CMK (cell line): ENCODE measurements around the gene RAP2A.
A peak's percentile ranks its signal among the peaks of the same experiment; 100 is the strongest.

Source experiments
- DNase-seq: peaks from one replicate; pipeline ENCODE4 v3.0.0-alpha.2; 2010; ENCODE audit warnings: low read depth

Gene RAP2A

DNA sequence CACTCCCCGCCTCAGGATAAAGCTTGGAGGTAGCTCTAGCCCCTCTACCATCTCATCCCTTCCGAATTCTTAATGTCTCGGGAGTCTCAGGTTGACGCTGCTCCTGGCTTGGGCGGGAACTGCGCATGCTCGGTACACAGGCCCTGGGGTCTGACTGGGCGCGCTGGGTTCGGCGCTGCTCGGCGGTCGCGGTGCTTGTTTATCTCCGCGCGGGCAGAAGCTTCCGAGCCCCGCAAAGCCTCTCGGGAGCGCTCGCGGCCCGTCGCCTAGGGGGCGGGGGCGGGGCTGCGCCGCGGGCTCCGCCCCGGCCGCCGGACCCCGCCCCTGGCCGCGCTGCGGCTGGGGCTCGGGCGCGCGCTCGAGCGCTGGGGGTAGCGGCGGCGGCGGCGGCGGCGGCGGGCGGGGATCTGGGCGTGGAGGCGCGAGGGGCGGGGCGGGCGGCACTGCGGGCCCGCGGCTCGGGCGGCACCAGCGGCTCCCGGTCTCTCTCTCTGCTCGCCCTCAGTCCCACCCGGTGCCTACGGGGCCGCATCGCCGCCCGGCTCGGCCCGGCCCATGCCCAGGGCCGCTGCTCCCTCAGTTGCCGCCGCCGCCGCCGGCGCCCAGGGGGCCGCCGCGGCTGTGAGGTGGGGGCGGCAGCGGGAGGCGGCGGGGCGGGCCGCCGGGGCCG, at the start of gene RAP2A:
Gene RAP2A, plus strand, starts transcription at position 443 of the 670 bp plus-strand sequence. CDS start 302 bp downstream, outside the sequence.
- DNase-seq: peak; percentile 92

DNA sequence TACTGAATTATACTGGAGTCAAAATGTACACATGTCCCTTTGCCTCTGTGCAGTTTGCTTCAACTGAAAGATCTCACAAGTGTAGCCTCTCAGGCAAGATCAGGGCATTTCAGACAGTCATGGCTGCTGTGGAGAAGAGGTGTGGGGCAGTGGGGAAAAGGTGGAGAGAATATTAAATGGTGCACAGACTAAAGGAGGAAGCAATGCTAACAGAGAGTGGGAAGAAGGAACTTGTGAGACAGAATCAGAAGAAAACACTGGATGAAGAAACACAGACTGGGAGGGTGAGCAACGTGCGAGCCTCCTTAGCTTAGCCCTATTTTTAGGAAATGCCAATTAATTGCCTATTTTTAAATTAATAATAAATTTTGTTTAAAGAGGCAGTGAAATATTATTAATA, 49.6 kb upstream of the RAP2A start:
- DNase-seq: no peak

DNA sequence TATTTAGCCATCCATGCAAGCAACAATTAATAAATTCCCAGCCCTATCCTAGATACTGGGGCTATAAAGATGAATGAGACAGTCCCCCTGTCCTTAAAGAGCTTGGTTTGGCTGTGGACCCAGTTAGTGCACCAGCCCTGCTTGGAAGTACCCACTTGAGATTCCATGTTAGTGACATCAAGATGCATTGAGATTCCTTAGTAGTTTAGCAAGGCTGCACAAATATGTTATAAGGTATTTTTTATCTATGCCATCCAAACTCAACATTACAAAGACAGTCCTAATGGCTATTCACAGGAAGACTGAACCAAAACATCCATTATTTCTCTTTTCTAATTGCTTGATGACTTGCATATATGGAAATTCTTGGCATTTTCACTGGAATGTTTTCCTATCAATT, 48.8 kb upstream of the RAP2A start:
- DNase-seq: no peak

DNA sequence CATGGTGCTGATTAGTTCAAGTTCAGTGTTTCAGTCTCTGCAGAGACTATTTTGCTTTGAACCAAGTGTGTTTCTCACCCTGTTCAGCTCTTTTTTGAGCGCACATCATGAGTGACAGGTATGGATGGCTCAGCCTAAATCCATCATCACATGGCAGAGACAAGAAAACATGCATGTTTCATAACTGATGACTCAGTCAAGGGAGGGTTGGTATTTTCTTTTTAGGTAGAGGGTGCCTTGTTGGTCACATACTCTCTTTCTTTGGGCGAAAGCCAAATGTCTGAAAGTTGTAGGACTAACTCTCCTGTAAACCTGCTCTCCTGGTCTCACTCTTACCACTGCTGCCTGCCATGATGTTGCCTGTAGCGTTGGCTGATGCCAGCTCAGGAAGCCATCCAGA, 48.1 kb upstream of the RAP2A start:
- DNase-seq: no peak

DNA sequence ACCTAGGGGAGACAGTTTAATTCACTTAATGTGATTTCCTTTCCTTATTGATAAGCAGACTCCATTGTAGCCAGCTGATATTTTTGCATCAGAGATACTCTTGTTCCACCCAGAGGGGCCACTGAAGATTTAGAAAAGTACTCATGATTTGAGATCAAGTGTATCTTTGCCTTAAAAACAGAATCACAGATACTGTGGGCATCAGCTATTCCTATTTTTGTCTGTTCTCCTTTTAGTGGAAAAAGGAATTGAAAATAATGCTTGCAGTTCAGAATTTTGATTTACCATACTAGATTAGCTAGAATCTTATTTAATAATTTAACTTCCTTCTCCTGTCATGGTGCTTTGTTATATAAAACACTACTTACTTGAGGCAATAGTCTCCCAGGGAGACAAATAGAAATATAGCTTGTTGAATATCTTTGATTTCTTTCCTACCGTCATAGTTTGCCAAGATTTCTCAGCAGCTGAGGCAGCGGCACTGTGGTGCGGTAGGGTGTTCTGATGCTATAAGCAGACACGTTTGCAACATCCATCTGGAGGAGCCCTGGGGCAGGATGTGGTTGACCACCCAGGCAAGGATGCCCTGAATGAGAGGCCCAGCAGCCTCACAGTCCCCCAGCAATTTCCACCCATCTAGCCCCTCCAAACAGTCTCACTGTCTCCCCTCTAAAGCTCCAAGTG, 47.0 kb upstream of the RAP2A start:
- DNase-seq: peak; percentile 22

DNA sequence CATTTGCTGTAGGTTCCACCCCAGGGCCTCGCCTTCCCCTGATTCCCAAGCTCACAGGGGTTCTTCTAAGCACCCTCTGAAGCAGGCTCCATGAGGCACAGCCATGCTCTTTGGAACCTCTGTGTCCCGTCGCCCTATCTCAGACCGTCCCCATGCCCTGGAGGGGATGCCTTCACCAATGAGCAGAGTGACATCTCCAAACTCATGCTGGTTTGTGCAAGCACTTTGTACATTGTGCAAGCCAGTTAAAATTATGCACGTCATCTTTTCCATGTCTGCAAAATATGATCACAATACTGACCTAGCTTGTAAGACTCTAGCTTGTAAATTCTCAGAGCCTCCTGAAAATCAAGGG, 46.5 kb upstream of the RAP2A start:
- DNase-seq: no peak

DNA sequence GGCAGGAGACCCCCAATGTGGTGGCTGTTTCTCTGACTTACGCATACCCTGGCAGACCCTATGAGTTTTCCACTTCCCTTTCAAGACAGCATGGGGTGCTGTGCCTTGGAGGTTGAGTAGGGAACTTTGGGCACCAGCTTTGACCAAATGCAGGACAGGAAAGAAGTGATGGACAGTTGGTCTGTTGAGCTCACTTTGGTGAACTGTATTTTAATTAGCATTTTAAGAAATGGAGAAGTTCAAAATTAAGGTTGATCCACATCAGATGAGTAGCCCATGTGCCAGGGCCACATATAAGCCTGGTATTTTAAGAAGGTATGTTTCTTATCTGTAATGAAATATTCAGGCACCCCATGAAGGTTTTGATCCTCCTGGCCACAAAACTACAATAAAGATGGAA, 46.1 kb upstream of the RAP2A start:
- DNase-seq: no peak

DNA sequence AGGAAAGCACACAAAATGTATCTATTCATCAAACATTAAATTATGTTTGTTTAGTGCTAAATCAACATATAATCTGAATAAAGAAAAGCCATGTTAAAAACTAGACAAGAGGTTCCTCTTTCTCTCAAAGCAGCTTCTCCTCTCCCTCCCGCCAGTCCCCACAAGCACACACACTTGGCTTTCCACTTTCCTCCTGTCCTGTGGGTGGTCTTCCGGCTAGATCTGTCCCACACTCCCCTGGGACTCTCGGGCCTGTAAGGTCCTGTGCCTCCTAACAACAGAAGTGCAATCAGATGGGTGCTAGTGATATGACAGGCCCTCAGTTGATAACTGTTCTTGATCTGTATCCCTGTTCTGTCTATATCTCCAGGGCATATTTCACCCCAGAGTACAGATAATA, 45.6 kb upstream of the RAP2A start:
- DNase-seq: no peak

DNA sequence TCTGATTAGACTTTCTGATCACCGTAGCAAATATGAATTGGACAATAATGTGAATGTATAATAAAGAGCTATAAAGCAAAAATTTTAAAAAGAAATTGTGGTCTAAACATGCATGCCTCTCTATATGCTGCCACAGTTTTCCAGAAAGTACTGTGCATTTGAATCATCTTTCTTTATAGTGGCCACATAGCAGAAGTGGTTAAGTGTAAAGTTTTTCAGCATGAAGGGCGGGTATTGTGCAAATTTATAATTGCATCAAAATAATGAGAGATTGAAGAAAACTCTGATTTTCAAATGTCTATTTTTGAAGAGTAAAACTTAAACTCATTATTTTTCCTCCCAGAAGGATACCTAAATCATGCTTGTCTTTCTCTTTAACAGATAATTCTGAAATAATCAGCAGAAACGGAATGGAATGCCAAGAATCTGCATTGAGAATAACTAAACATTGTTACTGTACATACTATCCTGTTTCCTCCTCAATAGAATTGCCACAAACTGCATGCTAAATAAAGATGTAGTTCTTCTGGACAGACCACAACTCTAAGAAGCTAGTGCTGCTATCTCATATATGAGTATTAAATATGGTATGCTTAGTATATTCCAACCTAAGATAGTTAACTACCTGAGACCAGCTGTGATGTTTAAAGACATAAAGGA, 42.9 kb upstream of the RAP2A start:
- no peak for DNase-seq

DNA sequence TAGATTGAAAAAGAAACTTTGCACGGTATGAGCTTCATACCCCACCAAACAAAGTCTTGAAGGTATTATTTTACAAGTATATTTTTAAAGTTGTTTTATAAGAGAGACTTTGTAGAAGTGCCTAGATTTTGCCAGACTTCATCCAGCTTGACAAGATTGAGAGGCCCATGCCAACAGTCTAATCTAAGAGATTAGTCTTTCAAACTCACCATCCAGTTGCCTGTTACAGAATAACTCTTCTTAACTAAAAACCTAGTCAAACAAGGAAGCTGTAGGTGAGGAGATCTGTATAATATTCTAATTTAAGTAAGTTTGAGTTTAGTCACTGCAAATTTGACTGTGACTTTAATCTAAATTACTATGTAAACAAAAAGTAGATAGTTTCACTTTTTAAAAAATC, 41.9 kb upstream of the RAP2A start:
- no peak for DNase-seq

DNA sequence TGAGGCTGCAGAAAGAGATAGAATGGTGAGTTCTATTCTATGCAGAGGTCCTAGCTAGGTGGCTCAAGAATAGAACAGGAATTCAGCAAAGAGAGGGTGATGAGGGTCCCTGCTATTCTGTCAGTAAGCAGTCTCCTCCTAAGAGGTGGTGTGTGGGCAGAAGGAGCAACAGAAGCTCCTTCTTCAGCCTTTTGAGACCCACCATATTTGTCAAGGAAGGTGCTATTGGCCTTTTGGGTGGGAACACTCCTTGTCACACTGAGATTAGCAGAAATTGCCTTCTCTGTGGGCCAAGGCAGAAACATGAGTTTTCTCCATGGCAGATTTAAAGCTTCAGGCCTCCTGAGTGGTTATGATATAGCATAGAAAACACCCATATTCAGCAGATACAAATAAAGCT, 39.4 kb upstream of the RAP2A start:
- DNase-seq: no peak

DNA sequence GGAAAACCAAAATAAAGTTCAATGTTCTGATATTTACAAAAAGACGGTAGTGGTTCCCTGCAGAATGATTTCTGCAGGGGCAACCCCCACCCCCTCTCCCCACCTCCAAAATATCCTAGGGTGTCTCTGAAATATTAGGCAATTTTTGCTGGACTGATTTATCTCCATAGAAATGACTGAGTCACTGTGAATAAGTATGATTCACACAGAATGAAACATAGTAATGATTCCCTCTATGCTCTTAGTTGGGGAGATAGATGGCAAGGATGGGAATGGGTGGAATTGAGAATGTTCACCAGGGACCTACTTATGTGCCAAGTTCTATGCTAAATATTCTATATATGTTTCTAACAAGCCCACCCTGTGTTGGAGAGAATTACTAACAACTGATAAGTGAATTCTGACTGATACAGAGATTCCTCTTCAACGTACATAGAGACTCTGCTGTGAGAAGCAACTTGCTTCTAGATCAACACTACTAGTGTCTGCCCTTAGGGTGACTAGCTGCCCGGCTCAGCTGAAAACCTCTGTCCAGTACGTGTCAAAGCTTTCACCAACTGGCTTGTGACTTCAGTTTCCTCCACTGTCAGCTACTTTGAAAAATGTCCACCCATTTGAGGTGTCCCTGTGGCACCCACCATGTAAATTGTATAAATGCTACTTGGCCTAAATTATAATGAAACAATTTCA, 38.4 kb upstream of the RAP2A start:
- DNase-seq: no peak

DNA sequence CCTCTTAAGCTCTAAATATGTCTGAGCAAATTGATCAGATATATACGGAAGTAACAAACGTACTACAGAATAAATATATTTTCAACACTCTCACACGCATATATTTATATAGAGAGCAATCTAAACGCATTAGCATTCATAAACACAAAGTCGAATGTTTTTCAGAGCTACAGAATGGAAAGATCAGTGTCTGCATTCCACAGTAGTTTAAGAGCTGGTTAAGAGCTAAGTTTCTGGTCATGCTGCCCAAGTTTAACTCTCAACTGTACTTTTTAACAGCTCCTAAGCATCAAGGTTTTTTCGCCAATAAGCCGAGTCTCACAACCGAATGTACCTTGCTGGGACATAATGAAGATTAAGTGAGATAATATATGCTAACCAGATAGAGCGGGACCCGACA, 36.7 kb upstream of the RAP2A start:
- no peak for DNase-seq

DNA sequence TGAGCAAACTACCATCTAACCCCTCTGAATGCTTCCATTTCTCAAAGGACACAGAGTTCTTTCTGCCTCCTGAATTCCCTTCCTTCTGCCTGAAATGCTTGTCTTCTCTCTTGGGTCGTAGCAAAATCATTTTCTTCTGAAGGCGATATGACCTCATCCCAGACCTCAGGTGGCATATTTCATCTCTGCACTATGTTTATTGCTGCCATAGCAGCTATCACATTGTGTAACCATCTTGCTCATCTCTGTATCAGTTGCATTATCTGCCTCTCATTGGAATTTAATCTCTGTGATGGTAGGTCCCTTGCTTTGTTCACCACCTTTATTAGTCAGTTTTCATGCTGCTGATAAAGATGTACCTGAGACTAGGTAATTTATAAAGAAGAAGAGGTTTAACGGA, 32.5 kb upstream of the RAP2A start:
- DNase-seq: no peak

DNA sequence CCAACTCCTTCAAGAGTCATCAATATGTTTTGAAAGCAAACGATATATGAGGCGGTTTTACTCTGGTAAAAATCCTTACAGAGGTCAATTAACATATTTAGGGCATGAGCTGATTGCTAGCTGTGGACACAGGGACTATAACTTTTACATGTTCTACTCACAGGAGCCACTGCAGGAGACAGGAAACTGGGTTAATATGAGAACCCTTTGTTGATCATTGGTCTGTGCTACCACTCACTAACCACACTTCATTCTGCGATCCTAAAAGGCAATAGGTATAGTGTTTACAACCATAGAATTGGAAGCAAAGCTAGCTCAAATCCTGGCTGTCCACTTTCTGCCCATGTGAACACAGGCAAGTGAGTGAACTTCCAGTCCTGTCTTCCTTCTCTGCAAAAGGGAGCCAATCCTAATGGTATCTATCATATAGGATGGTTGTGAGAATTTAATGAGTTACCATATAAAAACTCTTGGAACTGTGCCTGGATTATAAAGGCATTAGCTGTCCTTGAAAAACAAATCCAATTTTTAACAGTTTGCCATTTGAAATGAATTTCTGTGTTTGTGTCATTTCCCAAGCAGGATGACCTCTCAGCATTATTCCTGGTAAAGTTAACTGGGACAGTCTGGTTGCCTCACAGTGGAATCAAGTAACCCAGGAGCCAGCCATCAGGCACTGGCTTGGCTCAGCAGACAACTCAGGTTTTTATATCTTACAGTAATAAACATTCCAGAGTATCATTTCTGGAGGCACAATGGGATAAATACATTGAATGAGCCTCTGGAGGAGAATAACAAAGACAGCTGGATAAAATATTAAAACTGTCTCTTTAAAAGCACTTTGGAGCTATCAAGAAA, 29.8 kb upstream of the RAP2A start:
- DNase-seq: no peak

DNA sequence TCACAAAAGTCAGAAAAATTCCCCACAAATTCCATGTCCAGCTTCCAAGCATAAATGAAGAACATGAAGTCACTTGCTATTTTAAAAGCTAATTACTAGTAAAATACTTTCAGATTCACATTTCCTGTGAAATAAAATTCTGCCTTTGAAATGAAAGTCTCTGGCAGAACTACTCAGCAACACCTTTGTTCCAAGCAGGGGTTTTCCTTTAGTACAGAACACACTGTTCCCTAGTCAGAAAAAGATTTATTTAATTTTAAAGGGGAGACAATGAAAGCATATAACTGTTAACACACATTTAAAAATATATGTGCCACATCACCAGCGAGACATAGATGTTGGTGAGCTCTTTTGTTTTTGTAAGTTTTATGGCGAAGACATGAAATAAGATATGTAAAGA, 26.4 kb upstream of the RAP2A start:
- DNase-seq: no peak

DNA sequence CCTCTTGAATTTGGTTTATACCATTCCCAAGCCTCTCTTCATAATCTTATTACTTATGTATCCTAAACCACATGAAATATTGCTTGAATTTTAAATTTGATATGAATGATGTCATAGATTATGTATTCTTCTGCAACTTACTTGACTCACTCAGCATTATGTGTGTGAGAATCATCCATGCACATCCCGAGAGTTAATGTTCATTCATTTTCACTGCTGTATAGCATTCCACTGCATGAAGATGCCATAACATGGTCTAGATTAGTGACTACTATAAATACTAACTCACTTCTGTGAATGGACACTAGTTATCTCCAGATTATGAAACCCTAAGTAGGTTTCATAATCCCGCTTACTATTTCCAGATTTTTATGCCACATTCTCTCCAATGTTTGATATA, 25.0 kb upstream of the RAP2A start:
- DNase-seq: no peak

DNA sequence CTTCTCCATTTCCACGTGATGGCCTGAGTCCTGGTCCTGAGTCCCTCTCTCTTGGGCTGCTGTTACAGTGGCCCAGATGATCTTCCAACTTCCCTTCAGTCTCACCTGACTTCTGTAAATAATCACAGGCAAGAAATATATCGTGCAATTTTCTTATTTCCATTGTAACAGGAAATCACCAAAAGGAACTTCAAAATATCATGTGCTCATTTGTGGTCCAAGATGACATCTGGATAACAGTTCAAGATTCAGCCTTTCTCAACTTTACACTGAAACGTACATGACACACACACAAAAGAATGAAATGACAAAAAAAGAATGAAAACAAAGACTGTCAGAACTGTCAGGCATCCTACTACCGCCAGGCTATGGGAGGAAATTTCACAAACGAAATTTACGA, 22.0 kb upstream of the RAP2A start:
- DNase-seq: no peak

DNA sequence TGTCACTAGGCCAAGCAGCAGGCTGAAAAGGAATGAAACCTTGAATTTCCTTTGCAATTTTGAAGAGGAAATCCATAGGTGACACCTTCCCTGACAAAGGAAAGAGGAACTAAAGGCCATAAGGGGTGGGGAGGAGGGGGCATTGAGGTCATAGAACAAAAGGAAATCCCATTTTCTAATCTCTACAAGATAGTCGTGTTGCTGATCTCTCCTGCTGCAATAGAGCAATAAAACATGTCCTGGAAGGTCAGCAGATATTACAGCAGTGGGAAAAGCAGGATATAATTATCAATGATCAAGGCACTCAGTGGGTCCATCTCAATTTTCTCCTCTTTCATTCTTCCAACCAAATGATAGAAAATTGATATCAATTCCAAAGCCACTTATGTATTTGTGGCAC, 20.3 kb upstream of the RAP2A start:
- no peak for DNase-seq

DNA sequence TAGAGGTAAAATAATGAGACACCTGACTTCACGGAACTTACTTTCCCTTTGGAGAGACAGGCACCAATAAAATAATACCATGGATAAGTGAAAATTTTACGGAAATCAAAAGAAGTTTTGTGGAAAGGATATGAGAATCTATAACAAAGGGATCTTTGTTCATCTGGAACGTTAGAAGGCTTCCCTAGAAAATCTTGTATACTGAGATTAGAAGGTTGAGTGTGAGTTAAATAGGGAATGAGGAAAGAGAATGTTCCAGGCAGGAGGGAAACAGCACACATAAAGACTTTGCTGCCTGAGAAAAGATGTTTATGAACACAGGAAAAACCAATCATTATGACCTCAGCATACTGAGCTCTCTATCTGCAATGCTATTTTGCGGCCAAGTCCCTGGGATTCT, 19.6 kb upstream of the RAP2A start:
- no peak for DNase-seq

DNA sequence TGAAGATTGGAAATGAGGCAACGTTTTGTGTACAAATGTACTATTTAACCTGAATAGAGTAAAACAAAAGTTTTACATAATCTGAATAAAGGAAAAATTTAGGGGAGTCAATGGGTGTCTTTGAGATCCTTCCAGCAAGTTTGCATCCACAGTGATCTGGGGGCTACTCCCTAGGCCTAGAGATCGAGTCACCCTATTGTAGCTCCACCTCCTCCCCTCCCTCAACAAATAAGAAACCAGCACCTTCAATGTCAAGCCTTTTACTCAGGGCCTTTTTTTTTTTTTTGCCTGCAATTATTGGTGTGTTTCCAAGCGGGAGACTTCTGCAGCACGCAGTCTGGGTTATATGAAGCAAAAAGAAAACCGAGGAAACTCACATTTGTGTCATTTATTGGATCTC, 16.3 kb upstream of the RAP2A start:
- no peak for DNase-seq
